ENCODE results near the gene CNGA2. TPM values are rescaled to one million over a fixed set of nuclear protein-coding genes. Genes with fewer than 3 reads are reported as not detected.

Gene CNGA2
- total and polyA plus RNA-seq, 10 of the 15 experiments (the other 5 are each of a cell fraction or from before 2014, with no cell fraction given) = not detected

DNA sequence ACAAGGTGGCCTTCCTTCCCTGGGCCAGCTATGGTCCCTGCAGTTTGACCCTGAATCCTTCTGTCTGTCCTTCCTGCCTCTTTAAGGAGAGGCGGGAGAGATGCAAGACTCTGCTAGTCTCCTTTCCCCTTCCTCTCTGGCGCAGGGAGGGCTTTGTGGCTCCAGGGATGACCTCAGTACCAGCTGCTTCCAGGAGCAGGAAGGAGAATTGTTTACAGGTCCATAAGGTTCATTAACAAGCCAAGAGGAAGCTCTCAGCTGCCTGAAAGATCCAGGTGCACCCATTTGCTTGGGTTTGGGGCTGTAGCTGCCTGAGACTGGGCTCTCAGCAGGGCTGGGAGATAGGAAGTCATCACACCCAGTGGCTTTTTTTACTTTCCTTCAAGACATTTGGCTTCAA, 22.8 kb upstream of the CNGA2 start:
- ATAC-seq (no peak), DNase-seq (ENCODE audit: low read depth, low spot score) (no peak), FAIRE-seq (no peak)
- Histone ChIP-seq H2AFZ (ENCODE audit: control insufficient read depth, low read depth, low read length) (no peak overlapping the region), H3K27me3 (replicated peaks in 1 of 2; ENCODE audit: control insufficient read depth in 2 of 2, insufficient read depth in 2 of 2, low read length in 1 of 2) (no peaks in the 10 kb centered on the region), H4K20me1 (ENCODE audit: control insufficient read depth, insufficient read depth) (no peaks in the 10 kb centered on the region), H3K27ac (ENCODE audit: control insufficient read depth, insufficient read depth) (no peak overlapping the region), H3K4me2 (ENCODE audit: control insufficient read depth, insufficient read depth) (no peak overlapping the region), H3K4me1 (ENCODE audit: control insufficient read depth, insufficient read depth, low read length) (no peaks in the 10 kb centered on the region), H3K9ac (ENCODE audit: control insufficient read depth, insufficient read depth, low read length) (no peak overlapping the region), H3K36me3 (ENCODE audit: control insufficient read depth in 2 of 2, insufficient read depth in 2 of 2, low read length in 1 of 2) (no peaks in the 10 kb centered on the region), H3K79me2 (ENCODE audit: control insufficient read depth, insufficient read depth, low read length) (no peaks in the 10 kb centered on the region), H3K9me3 (replicated peaks; ENCODE audit: control insufficient read depth, insufficient read depth, low read length) (no peaks in the 10 kb centered on the region), H3K4me3 (no peak overlapping the region)
- 0% methylated on average over 2 of the region's 2 CpGs for WGBS (ENCODE audit: insufficient coverage, insufficient replicate concordance, low lambda C conversion rate, missing lambda C conversion rate)
- in situ Hi-C loops (cut with MboI) (no loop called here), intact Hi-C loops (cut with micrococcal nuclease; ENCODE audit: unreplicated experiment) (no loop called here)
- SMC1A ChIA-PET (ENCODE audit: uncharacterized antibody, unreplicated experiment) = no interaction called here
- POLR2A ChIA-PET = no interaction called here
- CTCF ChIA-PET = interaction anchor here (1.8 kb wide), 1 partner anchor 920 kb away, joined by 5 read pairs; no protein-coding TSS in a partner anchor
- BruUV-seq (replicated peaks) = no TSS peak
- RAD21 ChIA-PET (ENCODE audit: unreplicated experiment) = interaction anchor here (1.7 kb wide), 1 partner anchor 921 kb away, joined by 3 read pairs; no protein-coding TSS in a partner anchor
- no peak for TF ChIP-seq E2F4 (IDR thresholded peaks at IDR 0.05; ENCODE audit: low read depth, low read length)
- no peak for TF ChIP-seq SKIL (IDR thresholded peaks at IDR 0.05; ENCODE audit: low read depth, poor library complexity, severe bottlenecking)
- TF ChIP-seq USF1 (IDR thresholded peaks at IDR 0.05; ENCODE audit: borderline replicate concordance, extremely low read length, insufficient read depth, low read depth, low read length) = no peak
- no peak for TF ChIP-seq EGR1 (IDR thresholded peaks at IDR 0.05; ENCODE audit: borderline replicate concordance in 1 of 2, low read depth in 2 of 2, low read length in 2 of 2)
- no peak for TF ChIP-seq MTA2 (IDR thresholded peaks at IDR 0.05; ENCODE audit: low read depth)
- TF ChIP-seq ZBTB40 (IDR thresholded peaks at IDR 0.05; ENCODE audit: borderline replicate concordance) = no peak
- TF ChIP-seq ATF7 (IDR thresholded peaks at IDR 0.05; ENCODE audit: low read depth) = no peak
- no peak for TF ChIP-seq CREM (IDR thresholded peaks at IDR 0.05; ENCODE audit: low read depth)
- no peak for TF ChIP-seq POLR2AphosphoS5 (IDR thresholded peaks at IDR 0.05; ENCODE audit: low read length)
- no peak for TF ChIP-seq ZSCAN29 (IDR thresholded peaks at IDR 0.05)
- TF ChIP-seq NR2F1 (conservative IDR thresholded peaks at IDR 0.05) = no peak
- TF ChIP-seq ASH2L (IDR thresholded peaks at IDR 0.05; ENCODE audit: borderline replicate concordance, low read depth) = no peak
- TF ChIP-seq SP1 (IDR thresholded peaks at IDR 0.05; ENCODE audit: low read depth, low read length) = no peak
- TF ChIP-seq FOXK2 (IDR thresholded peaks at IDR 0.05) = no peak
- no peak for TF ChIP-seq GABPA (IDR thresholded peaks at IDR 0.05; ENCODE audit: low read depth)
- TF ChIP-seq HDAC6 (IDR thresholded peaks at IDR 0.05; ENCODE audit: unreplicated experiment) = no peak
- TF ChIP-seq ETV6 (conservative IDR thresholded peaks at IDR 0.05 in 1 of 2, IDR thresholded peaks at IDR 0.05 in 1 of 2; ENCODE audit: borderline replicate concordance in 1 of 2, low read depth in 1 of 2) = no peak
- TF ChIP-seq JUND (IDR thresholded peaks at IDR 0.05; ENCODE audit: low read depth, low read length) = no peak

All from GM12878 (cell line).